ENCODE measurements around the gene SPRED2.

SPRED2 gene

GRCh38 chr2:65297544-65297943, 134.9 kb downstream of the SPRED2 start:
- TF ChIP-seq ZNF8 (CRISPR knock-in tag; IDR thresholded peaks at IDR 0.05) (no peak), ZFP3 (CRISPR knock-in tag; IDR thresholded peaks at IDR 0.05) (no peak)
- ATAC-seq, result no peak

GRCh38 chr2:65296971-65297370, 135.4 kb downstream of the SPRED2 start:
- ATAC-seq, result no peak
- TF ChIP-seq GLIS3 (CRISPR knock-in tag; IDR thresholded peaks at IDR 0.05), result no peak
- no peak for TF ChIP-seq CSDC2 (CRISPR knock-in tag; IDR thresholded peaks at IDR 0.05)
- TF ChIP-seq BACH2 (CRISPR knock-in tag; IDR thresholded peaks at IDR 0.05; ENCODE audit: borderline replicate concordance), result no peak
- TF ChIP-seq OSR1 (CRISPR knock-in tag; IDR thresholded peaks at IDR 0.05), result no peak
- no peak for TF ChIP-seq ZFP30 (CRISPR knock-in tag; IDR thresholded peaks at IDR 0.05)
- TF ChIP-seq ZFP3 (CRISPR knock-in tag; IDR thresholded peaks at IDR 0.05), result no peak
- no peak for TF ChIP-seq ARNTL (CRISPR knock-in tag; IDR thresholded peaks at IDR 0.05; ENCODE audit: borderline replicate concordance, low read depth)
- TF ChIP-seq ZNF565 (CRISPR knock-in tag; conservative IDR thresholded peaks at IDR 0.05; ENCODE audit: low read depth), result no peak
- no peak for TF ChIP-seq ESRRG (CRISPR knock-in tag; IDR thresholded peaks at IDR 0.05)
- no peak for TF ChIP-seq CREB5 (CRISPR knock-in tag; IDR thresholded peaks at IDR 0.05; ENCODE audit: low read depth)
- no peak for TF ChIP-seq RARB (CRISPR knock-in tag; IDR thresholded peaks at IDR 0.05)
- TF ChIP-seq ZNF70 (CRISPR knock-in tag; IDR thresholded peaks at IDR 0.05), result no peak
- no peak for TF ChIP-seq TOX (CRISPR knock-in tag; IDR thresholded peaks at IDR 0.05; ENCODE audit: borderline replicate concordance)
- TF ChIP-seq CSRNP3 (CRISPR knock-in tag; IDR thresholded peaks at IDR 0.05), result no peak
- TF ChIP-seq ISL1 (CRISPR knock-in tag; IDR thresholded peaks at IDR 0.05), result no peak
- no peak for TF ChIP-seq POU6F1 (CRISPR knock-in tag; IDR thresholded peaks at IDR 0.05; ENCODE audit: borderline replicate concordance, low read depth)
- TF ChIP-seq PPARA (CRISPR knock-in tag; IDR thresholded peaks at IDR 0.05; ENCODE audit: borderline replicate concordance), result no peak
- TF ChIP-seq ZC3H10 (CRISPR knock-in tag; IDR thresholded peaks at IDR 0.05), result no peak
- no peak for TF ChIP-seq TSHZ2 (CRISPR knock-in tag; IDR thresholded peaks at IDR 0.05)

GRCh38 chr2:65294701-65295100, 137.7 kb downstream of the SPRED2 start:
- no peak for TF ChIP-seq GLIS3 (CRISPR knock-in tag; IDR thresholded peaks at IDR 0.05)
- TF ChIP-seq ZNF565 (CRISPR knock-in tag; conservative IDR thresholded peaks at IDR 0.05; ENCODE audit: low read depth), result no peak
- no peak for TF ChIP-seq ZFP3 (CRISPR knock-in tag; IDR thresholded peaks at IDR 0.05)
- no peak for TF ChIP-seq SNAI2 (CRISPR knock-in tag; IDR thresholded peaks at IDR 0.05)
- TF ChIP-seq ZC3H10 (CRISPR knock-in tag; IDR thresholded peaks at IDR 0.05), result no peak
- no peak for TF ChIP-seq CREB5 (CRISPR knock-in tag; IDR thresholded peaks at IDR 0.05; ENCODE audit: low read depth)
- no peak for TF ChIP-seq ARNTL (CRISPR knock-in tag; IDR thresholded peaks at IDR 0.05; ENCODE audit: borderline replicate concordance, low read depth)
- TF ChIP-seq TSHZ2 (CRISPR knock-in tag; IDR thresholded peaks at IDR 0.05), result no peak
- TF ChIP-seq PATZ1 (CRISPR knock-in tag; IDR thresholded peaks at IDR 0.05; ENCODE audit: borderline replicate concordance), result no peak
- TF ChIP-seq TCF4 (CRISPR knock-in tag; IDR thresholded peaks at IDR 0.05; ENCODE audit: borderline replicate concordance), result no peak
- TF ChIP-seq CSRNP3 (CRISPR knock-in tag; IDR thresholded peaks at IDR 0.05), result no peak
- ATAC-seq, result no peak

Data from SK-N-SH treated with all-trans-retinoic acid at 6 μM for 48 hours (cell line).